Measurements from ENCODE around the gene SOX18. TPM values are rescaled to one million over a fixed set of nuclear protein-coding genes. Genes with fewer than 3 reads are reported as not detected.
A peak's percentile ranks its signal among the peaks of the same experiment; 100 is the strongest.

SOX18 gene
- total and polyA plus RNA-seq, 2 of the 13 experiments (the other 11 are each of a cell fraction or from before 2014, with no cell fraction given), result 1.6 to 1.9 TPM

- TF ChIP-seq MED8 (CRISPR knock-in tag; IDR thresholded peaks at IDR 0.05; ENCODE audit: insufficient replicate concordance), result no peak
- TF ChIP-seq ZNF558 (CRISPR knock-in tag; IDR thresholded peaks at IDR 0.05; ENCODE audit: borderline replicate concordance), result no peak
- no peak for TF ChIP-seq TAF15 (IDR thresholded peaks at IDR 0.05; ENCODE audit: low read depth, low read length, poor library complexity, severe bottlenecking)
- TF ChIP-seq EZH2 (conservative IDR thresholded peaks at IDR 0.05; ENCODE audit: low read depth, low read length), result no peak
- TF ChIP-seq, protein P1, sequence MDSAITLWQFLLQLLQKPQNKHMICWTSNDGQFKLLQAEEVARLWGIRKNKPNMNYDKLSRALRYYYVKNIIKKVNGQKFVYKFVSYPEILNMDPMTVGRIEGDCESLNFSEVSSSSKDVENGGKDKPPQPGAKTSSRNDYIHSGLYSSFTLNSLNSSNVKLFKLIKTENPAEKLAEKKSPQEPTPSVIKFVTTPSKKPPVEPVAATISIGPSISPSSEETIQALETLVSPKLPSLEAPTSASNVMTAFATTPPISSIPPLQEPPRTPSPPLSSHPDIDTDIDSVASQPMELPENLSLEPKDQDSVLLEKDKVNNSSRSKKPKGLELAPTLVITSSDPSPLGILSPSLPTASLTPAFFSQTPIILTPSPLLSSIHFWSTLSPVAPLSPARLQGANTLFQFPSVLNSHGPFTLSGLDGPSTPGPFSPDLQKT (CRISPR knock-in tag; IDR thresholded peaks at IDR 0.05; ENCODE audit: borderline replicate concordance), result no peak
- TF ChIP-seq HCFC1 (IDR thresholded peaks at IDR 0.05; ENCODE audit: low read depth, low read length), result no peak
- TF ChIP-seq ZNF282 (IDR thresholded peaks at IDR 0.05; ENCODE audit: partially characterized antibody), result no peak
- TF ChIP-seq HOXD1 (CRISPR knock-in tag; IDR thresholded peaks at IDR 0.05), result no peak; the same call in 1 of the 2 replicates
- no peak for TF ChIP-seq RAD51 (IDR thresholded peaks at IDR 0.05; ENCODE audit: borderline replicate concordance)
- no peak for TF ChIP-seq ZNF136 (CRISPR knock-in tag; IDR thresholded peaks at IDR 0.05; ENCODE audit: low read depth)
- TF ChIP-seq, protein P2, sequence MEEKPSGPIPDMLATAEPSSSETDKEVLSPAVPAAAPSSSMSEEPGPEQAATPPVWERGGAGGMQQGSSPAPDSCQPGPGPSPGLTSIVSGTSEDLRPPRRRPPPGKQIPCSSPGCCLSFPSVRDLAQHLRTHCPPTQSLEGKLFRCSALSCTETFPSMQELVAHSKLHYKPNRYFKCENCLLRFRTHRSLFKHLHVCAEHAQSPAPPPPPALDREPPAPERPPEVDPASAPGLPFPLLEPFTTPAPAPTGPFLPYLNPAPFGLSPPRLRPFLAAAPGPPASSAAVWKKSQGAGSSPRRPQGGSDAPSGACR (CRISPR knock-in tag; IDR thresholded peaks at IDR 0.05), result no peak
- peak; percentile 29; the same call in 1 of the 2 replicates for TF ChIP-seq KAT8 (CRISPR knock-in tag; IDR thresholded peaks at IDR 0.05)
- 0 out of 4 replicates have a peak, but pooled peaks of 1 of the 2 experiments have one; percentile 17 for TF ChIP-seq POLR2A (IDR thresholded peaks at IDR 0.05; ENCODE audit: insufficient read depth in 1 of 2, low read depth in 2 of 2, low read length in 2 of 2)
- TF ChIP-seq MYNN (CRISPR knock-in tag; IDR thresholded peaks at IDR 0.05; ENCODE audit: low read depth), result no peak
- TF ChIP-seq ARNT (IDR thresholded peaks at IDR 0.05), result no peak
- no peak for TF ChIP-seq ZNF616 (CRISPR knock-in tag; IDR thresholded peaks at IDR 0.05; ENCODE audit: low read depth)
- TF ChIP-seq WIZ (CRISPR knock-in tag; IDR thresholded peaks at IDR 0.05), result no peak
- TF ChIP-seq ZNF703 (CRISPR knock-in tag; IDR thresholded peaks at IDR 0.05; ENCODE audit: borderline replicate concordance), result no peak
- TF ChIP-seq CBX5 (CRISPR knock-in tag; IDR thresholded peaks at IDR 0.05; ENCODE audit: borderline replicate concordance), result no peak
- TF ChIP-seq, protein P3, sequence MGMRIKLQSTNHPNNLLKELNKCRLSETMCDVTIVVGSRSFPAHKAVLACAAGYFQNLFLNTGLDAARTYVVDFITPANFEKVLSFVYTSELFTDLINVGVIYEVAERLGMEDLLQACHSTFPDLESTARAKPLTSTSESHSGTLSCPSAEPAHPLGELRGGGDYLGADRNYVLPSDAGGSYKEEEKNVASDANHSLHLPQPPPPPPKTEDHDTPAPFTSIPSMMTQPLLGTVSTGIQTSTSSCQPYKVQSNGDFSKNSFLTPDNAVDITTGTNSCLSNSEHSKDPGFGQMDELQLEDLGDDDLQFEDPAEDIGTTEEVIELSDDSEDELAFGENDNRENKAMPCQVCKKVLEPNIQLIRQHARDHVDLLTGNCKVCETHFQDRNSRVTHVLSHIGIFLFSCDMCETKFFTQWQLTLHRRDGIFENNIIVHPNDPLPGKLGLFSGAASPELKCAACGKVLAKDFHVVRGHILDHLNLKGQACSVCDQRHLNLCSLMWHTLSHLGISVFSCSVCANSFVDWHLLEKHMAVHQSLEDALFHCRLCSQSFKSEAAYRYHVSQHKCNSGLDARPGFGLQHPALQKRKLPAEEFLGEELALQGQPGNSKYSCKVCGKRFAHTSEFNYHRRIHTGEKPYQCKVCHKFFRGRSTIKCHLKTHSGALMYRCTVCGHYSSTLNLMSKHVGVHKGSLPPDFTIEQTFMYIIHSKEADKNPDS (CRISPR knock-in tag; IDR thresholded peaks at IDR 0.05), result peak; percentile 65; the same call in 1 of the 2 replicates
- TF ChIP-seq KDM5B (CRISPR knock-in tag; IDR thresholded peaks at IDR 0.05; ENCODE audit: borderline replicate concordance), result peak; percentile 40
- TF ChIP-seq, protein P4, sequence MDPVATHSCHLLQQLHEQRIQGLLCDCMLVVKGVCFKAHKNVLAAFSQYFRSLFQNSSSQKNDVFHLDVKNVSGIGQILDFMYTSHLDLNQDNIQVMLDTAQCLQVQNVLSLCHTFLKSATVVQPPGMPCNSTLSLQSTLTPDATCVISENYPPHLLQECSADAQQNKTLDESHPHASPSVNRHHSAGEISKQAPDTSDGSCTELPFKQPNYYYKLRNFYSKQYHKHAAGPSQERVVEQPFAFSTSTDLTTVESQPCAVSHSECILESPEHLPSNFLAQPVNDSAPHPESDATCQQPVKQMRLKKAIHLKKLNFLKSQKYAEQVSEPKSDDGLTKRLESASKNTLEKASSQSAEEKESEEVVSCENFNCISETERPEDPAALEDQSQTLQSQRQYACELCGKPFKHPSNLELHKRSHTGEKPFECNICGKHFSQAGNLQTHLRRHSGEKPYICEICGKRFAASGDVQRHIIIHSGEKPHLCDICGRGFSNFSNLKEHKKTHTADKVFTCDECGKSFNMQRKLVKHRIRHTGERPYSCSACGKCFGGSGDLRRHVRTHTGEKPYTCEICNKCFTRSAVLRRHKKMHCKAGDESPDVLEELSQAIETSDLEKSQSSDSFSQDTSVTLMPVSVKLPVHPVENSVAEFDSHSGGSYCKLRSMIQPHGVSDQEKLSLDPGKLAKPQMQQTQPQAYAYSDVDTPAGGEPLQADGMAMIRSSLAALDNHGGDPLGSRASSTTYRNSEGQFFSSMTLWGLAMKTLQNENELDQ (CRISPR knock-in tag; IDR thresholded peaks at IDR 0.05; ENCODE audit: borderline replicate concordance), result no peak
- no peak for TF ChIP-seq ZNF839 (CRISPR knock-in tag; IDR thresholded peaks at IDR 0.05; ENCODE audit: borderline replicate concordance)
Measured at GRCh38 chr20:64069614-64070243, 20.3 kb upstream of the SOX18 start (continued).

Measured in HepG2 (cell line).